WTC11 (cell line): ENCODE measurements around the gene NEK3. TPM values are rescaled to one million over a fixed set of nuclear protein-coding genes. Genes with fewer than 3 reads are reported as not detected.
A peak's percentile ranks its signal among the peaks of the same experiment; 100 is the strongest.
"Not testable (repeated sequence)": the region's sequence is repeated elsewhere in the genome, so short reads cannot be mapped to it uniquely, and the experiment has no call there.

Experiments
- ATAC-seq: fragments of 200-7000 bp; cut with Tn5 transposase; 2 replicates; pipeline ENCODE4 v1.10.0; 2021; ENCODE audit warnings: mild to moderate bottlenecking, moderate library complexity
- CTCF ChIA-PET: fragments of 300-600 bp; sonication (Branson Sonifier 250); formaldehyde crosslinking; loops from one replicate; lab custom pipeline; 2021; ENCODE audit warnings: antibody characterized with exemption; lab: Charles Lee
- POLR2A ChIA-PET: fragments of 350-600 bp; sonication (Branson Sonifier 250); formaldehyde crosslinking; loops from one replicate; lab custom pipeline; 2021; ENCODE audit warnings: antibody characterized with exemption; lab: Charles Lee
- DNase-seq: peaks from one replicate; pipeline ENCODE4 v3.0.0; 2021; ENCODE audit warnings: low spot score
- H3K27ac Mint-ChIP-seq: 2 replicates; pipeline ENCODE4 v1.8.0; 2021; ENCODE audit warnings: mixed read lengths
- H3K27me3 Mint-ChIP-seq: 2 replicates; pipeline ENCODE4 v1.8.0; 2021; ENCODE audit warnings: low read depth, mild to moderate bottlenecking, moderate library complexity, mixed read lengths
- H3K36me3 Mint-ChIP-seq: 2 replicates; pipeline ENCODE4 v1.8.0; 2021; ENCODE audit warnings: mixed read lengths
- H3K4me1 Mint-ChIP-seq: 2 replicates; pipeline ENCODE4 v1.8.0; 2022; ENCODE audit warnings: mixed read lengths
- H3K4me3 Mint-ChIP-seq: 2 replicates; pipeline ENCODE4 v1.8.0; 2021; ENCODE audit warnings: mild to moderate bottlenecking, moderate library complexity, mixed read lengths
- H3K9me3 Mint-ChIP-seq: 2 replicates; pipeline ENCODE4 v1.8.0; 2021; ENCODE audit warnings: mixed read lengths
- AFF4 ChIP-seq: sonication (generic); formaldehyde crosslinking; IDR thresholded peaks from 2 replicates; pipeline ENCODE4 v1.8.1; 2023; ENCODE audit warnings: mild to moderate bottlenecking, missing genetic modification reagents, borderline replicate concordance
- AR ChIP-seq: fragments of 250-450 bp; sonication (Bioruptor Pico); IDR thresholded peaks from 2 replicates; pipeline ENCODE4 v1.9.0; 2021; ENCODE audit warnings: mild to moderate bottlenecking
- E2F5 ChIP-seq: sonication (generic); formaldehyde crosslinking; IDR thresholded peaks from 2 replicates; pipeline ENCODE4 v1.8.1; 2022; ENCODE audit warnings: mild to moderate bottlenecking, moderate library complexity, missing genetic modification reagents
- ELF4 ChIP-seq: sonication (generic); formaldehyde crosslinking; IDR thresholded peaks from 2 replicates; pipeline ENCODE4 v1.8.1; 2022; ENCODE audit warnings: low read depth, mild to moderate bottlenecking, moderate library complexity, missing genetic modification reagents
- EMX1 ChIP-seq: fragments of 250-450 bp; sonication (Bioruptor Pico); IDR thresholded peaks from 2 replicates; pipeline ENCODE4 v1.8.0; 2021; ENCODE audit warnings: mild to moderate bottlenecking
- ERG ChIP-seq: fragments of 250-450 bp; sonication (Bioruptor Pico); IDR thresholded peaks from 2 replicates; pipeline ENCODE4 v1.8.0; 2021; ENCODE audit warnings: mild to moderate bottlenecking
- GTF2I ChIP-seq: fragments of 250-450 bp; sonication (Bioruptor Pico); conservative IDR thresholded peaks from 2 replicates; pipeline ENCODE4 v1.4.0; 2021; ENCODE audit warnings: mild to moderate bottlenecking
- IRF2 ChIP-seq: sonication (generic); formaldehyde crosslinking; IDR thresholded peaks from 2 replicates; pipeline ENCODE4 v1.8.0; 2022; ENCODE audit warnings: low read depth, missing genetic modification reagents, borderline replicate concordance
- JAZF1 ChIP-seq: fragments of 250-450 bp; sonication (Bioruptor Pico); IDR thresholded peaks from 2 replicates; pipeline ENCODE4 v1.9.0; 2021; ENCODE audit warnings: moderate library complexity, mild to moderate bottlenecking, inconsistent platforms
- MLX ChIP-seq: sonication (generic); formaldehyde crosslinking; IDR thresholded peaks from 2 replicates; pipeline ENCODE4 v1.8.1; 2023; ENCODE audit warnings: mild to moderate bottlenecking, missing genetic modification reagents, moderate library complexity
- MYBL2 ChIP-seq: sonication (generic); formaldehyde crosslinking; IDR thresholded peaks from 2 replicates; pipeline ENCODE4 v1.8.1; 2023; ENCODE audit warnings: mild to moderate bottlenecking, moderate library complexity, missing genetic modification reagents
- NFATC4 ChIP-seq: fragments of 250-450 bp; sonication (Bioruptor Pico); IDR thresholded peaks from 2 replicates; pipeline ENCODE4 v1.9.0; 2021; ENCODE audit warnings: mild to moderate bottlenecking
- NR1H2 ChIP-seq: sonication (generic); formaldehyde crosslinking; IDR thresholded peaks from 2 replicates; pipeline ENCODE4 v1.9.0; 2021; ENCODE audit warnings: mild to moderate bottlenecking, moderate library complexity, missing genetic modification reagents
- SMAD3 ChIP-seq: sonication (generic); formaldehyde crosslinking; IDR thresholded peaks from 2 replicates; pipeline ENCODE4 v1.8.0; 2022; ENCODE audit warnings: missing genetic modification reagents, mild to moderate bottlenecking, borderline replicate concordance
- TCF7 ChIP-seq: sonication (generic); formaldehyde crosslinking; IDR thresholded peaks from 2 replicates; pipeline ENCODE4 v1.8.0; 2022; ENCODE audit warnings: mild to moderate bottlenecking, low read depth, missing genetic modification reagents, moderate library complexity
- TP53 ChIP-seq: sonication (generic); formaldehyde crosslinking; IDR thresholded peaks from 2 replicates; pipeline ENCODE4 v1.8.1; 2023; ENCODE audit warnings: mild to moderate bottlenecking, missing genetic modification reagents
- USF2 ChIP-seq: sonication (generic); formaldehyde crosslinking; IDR thresholded peaks from 2 replicates; pipeline ENCODE4 v1.8.1; 2023; ENCODE audit warnings: mild to moderate bottlenecking, missing genetic modification reagents, moderate library complexity
- ZNF416 ChIP-seq: fragments of 250-450 bp; sonication (Bioruptor Pico); IDR thresholded peaks from 2 replicates; pipeline ENCODE4 v1.9.0; 2021; ENCODE audit warnings: mild to moderate bottlenecking, inconsistent platforms
- ZNF671 ChIP-seq: fragments of 250-450 bp; sonication (Bioruptor Pico); IDR thresholded peaks from 2 replicates; pipeline ENCODE4 v1.8.0; 2021; ENCODE audit warnings: mild to moderate bottlenecking
- total RNA-seq: library from RNA; stranded (reverse); gene quantifications from 3 replicates; pipeline ENCODE4 v1.2.3, GENCODE V29; 2021

NEK3 gene
- total RNA-seq, 1 experiment from 2014 or later, result 33.3 TPM

GRCh38 chr13:52159159-52159982 lies at the start of gene NEK3 (continued):
- no peak for TF ChIP-seq ERG
- TF ChIP-seq SMAD3, result peak; percentile 97
- TF ChIP-seq MLX (CRISPR knock-in tag), result no peak
- TF ChIP-seq AR, result no peak
- no peak for TF ChIP-seq NFATC4 (CRISPR knock-in tag)
- TF ChIP-seq E2F5 (CRISPR knock-in tag), result peak; percentile 91
- no peak; the same call in 1 of the 2 replicates for TF ChIP-seq USF2 (CRISPR knock-in tag)
- peak; percentile 88 for TF ChIP-seq NR1H2
- TF ChIP-seq AFF4 (CRISPR knock-in tag), result peak; percentile 99
- 0 out of 2 replicates have a peak, but pooled peaks have one; percentile 45 for TF ChIP-seq IRF2 (CRISPR knock-in tag)
- TF ChIP-seq ELF4 (CRISPR knock-in tag), result peak; percentile 92; the same call in 1 of the 2 replicates
- no peak for TF ChIP-seq ZNF416 (CRISPR knock-in tag)
- no peak for TF ChIP-seq ZNF671 (CRISPR knock-in tag)
- peak; percentile 89; the same call in 1 of the 2 replicates for TF ChIP-seq MYBL2 (CRISPR knock-in tag)
- TF ChIP-seq TP53 (CRISPR knock-in tag), result peak; percentile 98
- peak; percentile 95 for TF ChIP-seq TCF7
- no peak for TF ChIP-seq EMX1
- TF ChIP-seq GTF2I (CRISPR knock-in tag), result no peak
- no peak for TF ChIP-seq JAZF1
- TF ChIP-seq, all 79 proteins: peak for 48

GRCh38 chr13:52208384-52208783 lies 49.0 kb upstream of the NEK3 start:
- POLR2A ChIA-PET, H3K27ac Mint-ChIP-seq, H3K9me3 Mint-ChIP-seq, DNase-seq, H3K36me3 Mint-ChIP-seq, H3K4me3 Mint-ChIP-seq, CTCF ChIA-PET, ATAC-seq, H3K27me3 Mint-ChIP-seq: not testable (repeated sequence)
- H3K4me1 Mint-ChIP-seq, result peaks cover 10% of the 10 kb centered on the region

GRCh38 chr13:52207896-52208295 lies 48.5 kb upstream of the NEK3 start:
- H3K36me3 Mint-ChIP-seq, CTCF ChIA-PET, H3K27me3 Mint-ChIP-seq, H3K4me3 Mint-ChIP-seq, H3K9me3 Mint-ChIP-seq, ATAC-seq, H3K27ac Mint-ChIP-seq, DNase-seq, POLR2A ChIA-PET: not testable (repeated sequence)
- peaks cover 10% of the 10 kb centered on the region for H3K4me1 Mint-ChIP-seq

GRCh38 chr13:52207337-52207736 lies 47.9 kb upstream of the NEK3 start:
- POLR2A ChIA-PET, H3K27ac Mint-ChIP-seq, H3K27me3 Mint-ChIP-seq, H3K36me3 Mint-ChIP-seq, H3K9me3 Mint-ChIP-seq, DNase-seq, CTCF ChIA-PET, ATAC-seq, H3K4me3 Mint-ChIP-seq: not testable (repeated sequence)
- H3K4me1 Mint-ChIP-seq, result peaks cover 14% of the 10 kb centered on the region
